Thyroid gland (tissue), 4 donors: ENCODE results near the gene HS3ST3A1.

ENCODE experiments used
- POLR2A ChIP-seq, 2 donors: fragments of 450-650 bp; IDR thresholded peaks; one replicate each; pipeline ENCODE4 v1.6.1; 2017; ENCODE audit warnings: antibody characterized with exemption in 2 of 2, mild to moderate bottlenecking in 2 of 2, moderate library complexity in 1 of 2
- TF ChIP-seq, protein P1 (sequence below), 6 experiments: fragments of 200-600 bp in 3 of 6; fragments of 450-650 bp in 3 of 6; sonication (generic) in 3 of 6; IDR thresholded peaks; one replicate each; pipeline ENCODE4 v1.5.1; 2016 to 2019; ENCODE audit warnings: antibody characterized with exemption in 6 of 6, mild to moderate bottlenecking in 2 of 6, inconsistent platforms in 1 of 6, moderate library complexity in 1 of 6

DNA sequence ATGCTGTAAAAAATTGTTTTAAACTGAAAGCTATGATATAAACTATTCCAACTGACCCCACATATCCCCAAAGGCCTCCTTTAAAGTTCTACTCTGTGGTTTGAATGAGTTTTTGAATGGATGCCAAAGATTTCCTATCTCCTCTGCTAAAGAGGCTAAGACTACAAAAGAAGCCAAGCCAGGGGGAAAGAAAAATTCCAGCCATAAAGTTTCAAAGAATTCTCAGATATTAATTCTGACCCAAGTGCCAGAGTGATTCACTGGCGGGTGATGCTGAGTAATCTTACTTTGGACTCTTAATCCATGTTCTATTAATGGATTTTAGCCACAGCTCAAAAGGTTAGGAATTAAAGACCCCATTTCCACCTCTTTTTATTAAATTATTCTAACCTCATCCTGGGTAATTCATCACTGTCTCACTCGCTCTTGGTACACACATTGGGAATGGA is 60.7 kb downstream of the HS3ST3A1 start:
- no peak for TF ChIP-seq POLR2A (IDR thresholded peaks at IDR 0.05)
- TF ChIP-seq, protein P1, sequence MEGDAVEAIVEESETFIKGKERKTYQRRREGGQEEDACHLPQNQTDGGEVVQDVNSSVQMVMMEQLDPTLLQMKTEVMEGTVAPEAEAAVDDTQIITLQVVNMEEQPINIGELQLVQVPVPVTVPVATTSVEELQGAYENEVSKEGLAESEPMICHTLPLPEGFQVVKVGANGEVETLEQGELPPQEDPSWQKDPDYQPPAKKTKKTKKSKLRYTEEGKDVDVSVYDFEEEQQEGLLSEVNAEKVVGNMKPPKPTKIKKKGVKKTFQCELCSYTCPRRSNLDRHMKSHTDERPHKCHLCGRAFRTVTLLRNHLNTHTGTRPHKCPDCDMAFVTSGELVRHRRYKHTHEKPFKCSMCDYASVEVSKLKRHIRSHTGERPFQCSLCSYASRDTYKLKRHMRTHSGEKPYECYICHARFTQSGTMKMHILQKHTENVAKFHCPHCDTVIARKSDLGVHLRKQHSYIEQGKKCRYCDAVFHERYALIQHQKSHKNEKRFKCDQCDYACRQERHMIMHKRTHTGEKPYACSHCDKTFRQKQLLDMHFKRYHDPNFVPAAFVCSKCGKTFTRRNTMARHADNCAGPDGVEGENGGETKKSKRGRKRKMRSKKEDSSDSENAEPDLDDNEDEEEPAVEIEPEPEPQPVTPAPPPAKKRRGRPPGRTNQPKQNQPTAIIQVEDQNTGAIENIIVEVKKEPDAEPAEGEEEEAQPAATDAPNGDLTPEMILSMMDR (IDR thresholded peaks at IDR 0.05): no peak
